A549 (cell line): ENCODE measurements around the gene TTLL9. TPM values are rescaled to one million over a fixed set of nuclear protein-coding genes. Genes with fewer than 3 reads are reported as not detected.

Source experiments
- ATAC-seq, 2 experiments: fragments of 200-7000 bp in 1 of 2; fragments of >200 bp in 1 of 2; cut with Nextera tagmentation in 1 of 2; cut with Tn5 transposase in 1 of 2; 3 replicates each; pipeline versions ENCODE4 v1.8.0 to v1.9.1; 2018 to 2020; ENCODE audit warnings: mild to moderate bottlenecking in 1 of 2, moderate library complexity in 1 of 2
- CTCF ChIA-PET: fragments of 300-600 bp; sonication (Branson Sonifier 250); formaldehyde crosslinking; extraction: SDS; loops from one replicate; lab custom pipeline; 2021; ENCODE audit warnings: antibody characterized with exemption, inconsistent platforms; lab: Yijun Ruan, JAX
- POLR2A ChIA-PET: fragments of 350-600 bp; formaldehyde crosslinking; extraction: SDS; loops from one replicate; lab custom pipeline; 2021; ENCODE audit warnings: antibody characterized with exemption, inconsistent platforms; lab: Yijun Ruan, JAX
- DNase-seq, 2 experiments: peaks; one replicate each; pipeline versions ENCODE4 v3.0.0 to v3.0.0-alpha.2; 2011 to 2016; ENCODE audit warnings: low read depth in 1 of 2, low spot score in 1 of 2
- FAIRE-seq: peaks from 2 replicates; lab custom pipeline; 2011; peaks lifted over from hg19 to GRCh38; lab: Jason Lieb, UNC
- H3K27ac ChIP-seq, 2 experiments: fragments of >200 bp; sonication (Bioruptor Twin); formaldehyde crosslinking; 3 replicates each; pipeline ENCODE4 v1.5.1; 2016 to 2017
- H3K4me1 ChIP-seq: fragments of >200 bp; sonication (Bioruptor Twin); formaldehyde crosslinking; 3 replicates; pipeline ENCODE4 v1.6.1; 2016
- H3K4me2 ChIP-seq: fragments of >200 bp; sonication (Bioruptor Twin); formaldehyde crosslinking; 3 replicates; pipeline ENCODE4 v1.6.1; 2016
- H3K4me3 ChIP-seq: fragments of >200 bp; sonication (Bioruptor Twin); formaldehyde crosslinking; 3 replicates; pipeline ENCODE4 v1.5.1; 2016
- H3K9me3 ChIP-seq: fragments of >200 bp; sonication (Bioruptor Twin); formaldehyde crosslinking; 3 replicates; pipeline ENCODE4 v1.6.1; 2016
- ATOH8 ChIP-seq: fragments of 250-450 bp; sonication (Bioruptor Pico); IDR thresholded peaks from 2 replicates; pipeline ENCODE4 v1.5.0; 2020; ENCODE audit warnings: low read depth, mild to moderate bottlenecking, moderate library complexity
- BHLHE40 ChIP-seq: IDR thresholded peaks from 2 replicates; pipeline ENCODE4 v1.6.1; 2012; ENCODE audit warnings: low read depth, low read length, inconsistent platforms
- CEBPB ChIP-seq, 2 experiments: fragments of >200 bp in 1 of 2; sonication (Bioruptor Twin) in 1 of 2; formaldehyde crosslinking in 1 of 2; IDR thresholded peaks; 2 replicates each; pipeline ENCODE4 v1.6.1; 2012 to 2016
- CHD4 ChIP-seq: fragments of 200-600 bp; sonication (generic); IDR thresholded peaks from 2 replicates; pipeline ENCODE4 v1.6.1; 2016; ENCODE audit warnings: antibody characterized with exemption, mild to moderate bottlenecking, borderline replicate concordance
- EHF ChIP-seq: fragments of 250-450 bp; sonication (Bioruptor Pico); IDR thresholded peaks from 2 replicates; pipeline ENCODE4 v1.5.0; 2020; ENCODE audit warnings: mild to moderate bottlenecking
- EP300 ChIP-seq, 2 experiments: fragments of >200 bp; sonication (Bioruptor Twin); formaldehyde crosslinking; IDR thresholded peaks; 2 replicates in 1 of 2; 3 replicates in 1 of 2; pipeline ENCODE4 v1.6.1; 2016 to 2017
- FOSB ChIP-seq: fragments of 250-450 bp; sonication (Bioruptor Pico); IDR thresholded peaks from 2 replicates; pipeline ENCODE4 v1.5.0; 2020; ENCODE audit warnings: mild to moderate bottlenecking, moderate library complexity
- FOSL2 ChIP-seq, 2 experiments: fragments of 450-650 bp in 1 of 2; fragments of >200 bp in 1 of 2; sonication (Bioruptor Twin) in 1 of 2; formaldehyde crosslinking; IDR thresholded peaks; 2 replicates each; pipeline versions ENCODE4 v1.5.0 to v1.6.1; 2016 to 2020; ENCODE audit warnings: mild to moderate bottlenecking in 1 of 2, moderate library complexity in 1 of 2
- HES2 ChIP-seq: fragments of >200 bp; sonication (Bioruptor Twin); formaldehyde crosslinking; IDR thresholded peaks from 2 replicates; pipeline ENCODE4 v1.6.1; 2016
- HMGXB4 ChIP-seq: fragments of 250-450 bp; sonication (Bioruptor Pico); IDR thresholded peaks from 2 replicates; pipeline ENCODE4 v1.5.0; 2021; ENCODE audit warnings: mild to moderate bottlenecking, moderate library complexity, borderline replicate concordance
- HOXB5 ChIP-seq: fragments of 250-450 bp; sonication (Bioruptor Pico); IDR thresholded peaks from 2 replicates; pipeline ENCODE4 v1.5.0; 2020; ENCODE audit warnings: mild to moderate bottlenecking, moderate library complexity
- MAX ChIP-seq: IDR thresholded peaks from 2 replicates; pipeline ENCODE4 v1.6.1; 2012
- MYC ChIP-seq: IDR thresholded peaks from 2 replicates; pipeline ENCODE4 v1.6.1; 2012; ENCODE audit warnings: mild to moderate bottlenecking, inconsistent platforms, low read length, improper control_type of control experiment, borderline replicate concordance
- NR3C1 ChIP-seq: fragments of >200 bp; sonication (Bioruptor Twin); formaldehyde crosslinking; IDR thresholded peaks from 3 replicates; pipeline ENCODE4 v1.6.1; 2017
- RARB ChIP-seq: fragments of 250-450 bp; sonication (Bioruptor Pico); IDR thresholded peaks from 2 replicates; pipeline ENCODE4 v1.8.0; 2021; ENCODE audit warnings: mild to moderate bottlenecking, moderate library complexity
- SMC3 ChIP-seq: fragments of >200 bp; sonication (Bioruptor Twin); formaldehyde crosslinking; IDR thresholded peaks from 3 replicates; pipeline ENCODE4 v1.6.1; 2018; ENCODE audit warnings: inconsistent platforms
- SREBF2 ChIP-seq: fragments of 450-650 bp; IDR thresholded peaks from 2 replicates; pipeline ENCODE4 v1.6.1; 2014; ENCODE audit warnings: mild to moderate bottlenecking, moderate library complexity
- TP53 ChIP-seq: fragments of 250-450 bp; sonication (Bioruptor Pico); IDR thresholded peaks from 2 replicates; pipeline ENCODE4 v1.5.0; 2021; ENCODE audit warnings: mild to moderate bottlenecking, moderate library complexity
- WGBS: methylation state at CpG from one replicate; pipeline ENCODE4 v1.1.6; 2017; ENCODE audit errors: missing lambda C conversion rate; 5-methylcytosine and 5-hydroxymethylcytosine counted together
- polyA plus RNA-seq, 4 experiments: library from polyadenylated mRNA; depleted of rRNA in 3 of 4; stranded (reverse); fragments of >200 nt; fragmentation: RNase III in 1 of 4; extraction: RNeasy Plus Mini Kit Qiagen cat#74134 plus additional on column Dnase treatment in 1 of 4; gene quantifications; 2 replicates in 3 of 4; 3 replicates in 1 of 4; pipeline ENCODE4 v1.2.3, GENCODE V29; 2011 to 2017

TTLL9 gene
- polyA plus RNA-seq, 2 of the 4 experiments (the other 2 are of a cell fraction), result 0.06 to 0.15 TPM

GRCh38 chr20:31862506-31862905 is 7.9 kb upstream of the TTLL9 start:
- WGBS, result 93% methylated on average over 8 of the region's 8 CpGs
- TF ChIP-seq BHLHE40, result no peak
- no peak for TF ChIP-seq SMC3
- no peak for TF ChIP-seq FOSL2 (IDR thresholded peaks at IDR 0.05)
- no peak for TF ChIP-seq FOSL2 (CRISPR knock-in tag; IDR thresholded peaks at IDR 0.05)
- no peak for TF ChIP-seq CHD4
- TF ChIP-seq HES2, result no peak
- no peak for TF ChIP-seq ATOH8 (CRISPR knock-in tag)
- TF ChIP-seq, all 56 proteins: peak for 0
- Histone ChIP-seq H3K4me2 (no peak overlapping the region; the same call in 2 of the 3 replicates), H3K9me3 (no peaks in the 10 kb centered on the region), H3K27ac (no peak overlapping the region), H3K4me3 (no peak overlapping the region), H3K4me1 (peaks cover 15% of the 10 kb centered on the region)
- ATAC-seq, result no peak
- ChIA-PET POLR2A (no interaction called here), CTCF (interaction anchor here (1.0 to 5.7 kb wide), 6 partner anchors 10 to 169 kb away, joined by 3 to 64 read pairs (median 6); no protein-coding TSS in a partner anchor)
- DNase-seq, result no peak
- FAIRE-seq, result no peak

GRCh38 chr20:31863296-31864085 is 6.9 kb upstream of the TTLL9 start:
- DNase-seq (no peak), ATAC-seq (no peak), FAIRE-seq (no peak)
- CTCF ChIA-PET, result interaction anchor here (0.6 to 5.7 kb wide), 8 partner anchors 8 to 168 kb away, joined by 3 to 64 read pairs (median 3); no protein-coding TSS in a partner anchor
- 76% methylated on average over 9 of the region's 9 CpGs for WGBS
- no peak overlapping the region for H3K4me3 ChIP-seq
- TF ChIP-seq FOSB (CRISPR knock-in tag), result no peak
- no peak for TF ChIP-seq BHLHE40
- no peak for TF ChIP-seq CEBPB (IDR thresholded peaks at IDR 0.05)
- no peak for TF ChIP-seq RARB
- TF ChIP-seq EP300 (IDR thresholded peaks at IDR 0.05), result no peak
- TF ChIP-seq SREBF2, result no peak
- no peak for TF ChIP-seq MAX
- no peak for TF ChIP-seq HMGXB4 (CRISPR knock-in tag)
- no peak for TF ChIP-seq MYC
- TF ChIP-seq HES2, result no peak
- TF ChIP-seq EHF (CRISPR knock-in tag), result no peak
- no peak for TF ChIP-seq NR3C1
- TF ChIP-seq HOXB5 (CRISPR knock-in tag), result no peak
- TF ChIP-seq TP53, result no peak
- H3K27ac ChIP-seq, result no peak overlapping the region
- POLR2A ChIA-PET, result no interaction called here
- no peaks in the 10 kb centered on the region for H3K9me3 ChIP-seq
- no peak overlapping the region for H3K4me2 ChIP-seq
- peaks cover 15% of the 10 kb centered on the region for H3K4me1 ChIP-seq
